ENCODE data around the gene ACSS3. TPM values are rescaled to one million over a fixed set of nuclear protein-coding genes. Genes with fewer than 3 reads are reported as not detected.

ACSS3 gene
- total and polyA plus RNA-seq, 4 donors, result 18.2 to 94.3 (median 32.5) TPM

- no peak for TF ChIP-seq REST (IDR thresholded peaks at IDR 0.05)
- TF ChIP-seq MAX (IDR thresholded peaks at IDR 0.05), result no peak
These were observed 90.6 kb downstream of the ACSS3 start (continued) for GRCh38 chr12:81168445-81168844.

- H3K9me3 ChIP-seq (ENCODE audit: control insufficient read depth in 4 of 4, low read length in 3 of 4), result no peaks in the 10 kb centered on the region
- no peak overlapping the region for H3K4me3 ChIP-seq (ENCODE audit: low read depth in 1 of 3, low read length in 3 of 3)
- H3K9ac ChIP-seq (ENCODE audit: low read depth in 1 of 2, low read length in 2 of 2), result no peak overlapping the region
- peaks cover 0 to 10% (median 2%) of the 10 kb centered on the region in 4 donors for H3K36me3 ChIP-seq (ENCODE audit: control insufficient read depth in 4 of 4, insufficient read depth in 3 of 4, low read depth in 1 of 4, low read length in 3 of 4)
- no peaks in the 10 kb centered on the region for H3K27me3 ChIP-seq (ENCODE audit: control insufficient read depth in 4 of 4, insufficient read depth in 4 of 4, low read length in 3 of 4)
- DNase-seq (ENCODE audit: low spot score), result no peak
- no peak for TF ChIP-seq ZBTB33 (IDR thresholded peaks at IDR 0.05)
- no peak for TF ChIP-seq FOXA1 (IDR thresholded peaks at IDR 0.05)
- TF ChIP-seq RAD21 (IDR thresholded peaks at IDR 0.05), result no peak
- no peak overlapping the region for H3K27ac ChIP-seq (ENCODE audit: low read depth in 1 of 2, low read length in 2 of 2)
- H3K4me1 ChIP-seq (ENCODE audit: control insufficient read depth in 4 of 4, insufficient read depth in 4 of 4, low read length in 3 of 4), result no peaks in the 10 kb centered on the region
These were observed 92.2 kb downstream of the ACSS3 start for GRCh38 chr12:81170072-81170471.

GRCh38 chr12:81172851-81173250, 95.0 kb downstream of the ACSS3 start:
- Histone ChIP-seq H3K9me3 (ENCODE audit: control insufficient read depth in 4 of 4, low read length in 3 of 4) (peaks cover 0 to 7% (median 5%) of the 10 kb centered on the region in 4 donors), H3K27me3 (ENCODE audit: control insufficient read depth in 4 of 4, insufficient read depth in 4 of 4, low read length in 3 of 4) (no peaks in the 10 kb centered on the region), H3K36me3 (ENCODE audit: control insufficient read depth in 4 of 4, insufficient read depth in 3 of 4, low read depth in 1 of 4, low read length in 3 of 4) (peaks cover 0 to 12% (median 9%) of the 10 kb centered on the region in 4 donors), H3K4me1 (ENCODE audit: control insufficient read depth in 4 of 4, insufficient read depth in 4 of 4, low read length in 3 of 4) (no peaks in the 10 kb centered on the region), H3K27ac (ENCODE audit: low read depth in 1 of 2, low read length in 2 of 2) (no peak overlapping the region), H3K4me3 (ENCODE audit: low read depth in 1 of 3, low read length in 3 of 3) (no peak overlapping the region), H3K9ac (ENCODE audit: low read depth in 1 of 2, low read length in 2 of 2) (no peak overlapping the region)
- WGBS, result 87% methylated on average over 2 of the region's 2 CpGs
- DNase-seq (ENCODE audit: low spot score), result no peak
- TF ChIP-seq ZBTB33 (IDR thresholded peaks at IDR 0.05) (no peak), CTCF (IDR thresholded peaks at IDR 0.05; ENCODE audit: low read depth, low read length, missing input control) (no peak), MAX (IDR thresholded peaks at IDR 0.05) (no peak), SP1 (IDR thresholded peaks at IDR 0.05) (no peak), REST (IDR thresholded peaks at IDR 0.05) (no peak), FOXA2 (IDR thresholded peaks at IDR 0.05) (no peak), JUND (IDR thresholded peaks at IDR 0.05) (no peak), HNF4G (IDR thresholded peaks at IDR 0.05) (no peak), HNF4A (conservative IDR thresholded peaks at IDR 0.05) (no peak), YY1 (IDR thresholded peaks at IDR 0.05) (no peak), ATF3 (IDR thresholded peaks at IDR 0.05) (no peak), EGR1 (IDR thresholded peaks at IDR 0.05; ENCODE audit: low read depth in 2 of 2) (no peak), FOXA1 (IDR thresholded peaks at IDR 0.05) (no peak), RXRA (IDR thresholded peaks at IDR 0.05) (no peak), RAD21 (IDR thresholded peaks at IDR 0.05) (no peak)

Measured in liver (tissue), 9 donors.